ENCODE data around the gene ZBTB46.

ZBTB46 gene

DNA sequence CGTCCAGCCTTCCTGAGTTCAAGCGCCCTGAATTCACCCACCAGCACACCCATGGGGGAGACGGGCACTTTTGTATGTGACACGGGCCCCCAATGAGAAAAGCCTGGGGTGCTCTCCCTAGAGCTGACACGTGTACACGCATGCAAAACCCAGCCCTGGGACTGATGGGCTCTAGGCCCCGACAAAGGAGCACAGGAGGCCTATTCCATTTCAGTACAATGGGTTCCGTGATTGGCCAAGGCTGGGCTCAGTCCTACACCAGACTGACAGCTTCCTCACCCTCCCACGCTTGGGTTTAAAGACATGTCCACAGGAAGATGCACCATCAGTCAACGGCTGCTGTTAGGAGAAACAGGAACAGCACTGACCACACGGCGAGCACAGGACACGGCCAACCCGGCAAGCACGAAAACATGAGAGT, 8.8 kb downstream of the ZBTB46 start:
- Histone ChIP-seq H2AFZ (ENCODE audit: low read depth, low read length) (no peak overlapping the region), H4K20me1 (ENCODE audit: insufficient read depth, low read length) (peaks cover 6% of the 10 kb centered on the region; the same call in 1 of the 2 replicates), H3K79me2 (ENCODE audit: insufficient read depth, low read length) (no peaks in the 10 kb centered on the region), H3K4me3 (ENCODE audit: low read depth in 1 of 2, low read length in 2 of 2) (no peak overlapping the region), H3K27ac (ENCODE audit: low read length) (no peak overlapping the region), H3K9me3 (ENCODE audit: insufficient read depth, low read length, severe bottlenecking) (no peaks in the 10 kb centered on the region), H3K36me3 (ENCODE audit: insufficient read depth, low read length) (no peaks in the 10 kb centered on the region), H3K4me1 (ENCODE audit: insufficient read depth, low read length) (no peaks in the 10 kb centered on the region), H3K4me2 (ENCODE audit: insufficient read depth, low read length) (no peak overlapping the region), H3K27me3 (ENCODE audit: insufficient read depth, low read length, poor library complexity) (peaks cover 3% of the 10 kb centered on the region), H3K9ac (ENCODE audit: low read depth, low read length) (no peak overlapping the region)
- ATAC-seq (ENCODE audit: insufficient read depth, low read depth), result no peak
- no peak for DNase-seq
- TF ChIP-seq, protein P1, sequence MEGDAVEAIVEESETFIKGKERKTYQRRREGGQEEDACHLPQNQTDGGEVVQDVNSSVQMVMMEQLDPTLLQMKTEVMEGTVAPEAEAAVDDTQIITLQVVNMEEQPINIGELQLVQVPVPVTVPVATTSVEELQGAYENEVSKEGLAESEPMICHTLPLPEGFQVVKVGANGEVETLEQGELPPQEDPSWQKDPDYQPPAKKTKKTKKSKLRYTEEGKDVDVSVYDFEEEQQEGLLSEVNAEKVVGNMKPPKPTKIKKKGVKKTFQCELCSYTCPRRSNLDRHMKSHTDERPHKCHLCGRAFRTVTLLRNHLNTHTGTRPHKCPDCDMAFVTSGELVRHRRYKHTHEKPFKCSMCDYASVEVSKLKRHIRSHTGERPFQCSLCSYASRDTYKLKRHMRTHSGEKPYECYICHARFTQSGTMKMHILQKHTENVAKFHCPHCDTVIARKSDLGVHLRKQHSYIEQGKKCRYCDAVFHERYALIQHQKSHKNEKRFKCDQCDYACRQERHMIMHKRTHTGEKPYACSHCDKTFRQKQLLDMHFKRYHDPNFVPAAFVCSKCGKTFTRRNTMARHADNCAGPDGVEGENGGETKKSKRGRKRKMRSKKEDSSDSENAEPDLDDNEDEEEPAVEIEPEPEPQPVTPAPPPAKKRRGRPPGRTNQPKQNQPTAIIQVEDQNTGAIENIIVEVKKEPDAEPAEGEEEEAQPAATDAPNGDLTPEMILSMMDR (IDR thresholded peaks at IDR 0.05; ENCODE audit: borderline replicate concordance, extremely low read depth, low read length, poor library complexity, severe bottlenecking), result no peak
- no peak for TF ChIP-seq EZH2 (IDR thresholded peaks at IDR 0.05; ENCODE audit: borderline replicate concordance, low read depth, low read length, severe bottlenecking)

DNA sequence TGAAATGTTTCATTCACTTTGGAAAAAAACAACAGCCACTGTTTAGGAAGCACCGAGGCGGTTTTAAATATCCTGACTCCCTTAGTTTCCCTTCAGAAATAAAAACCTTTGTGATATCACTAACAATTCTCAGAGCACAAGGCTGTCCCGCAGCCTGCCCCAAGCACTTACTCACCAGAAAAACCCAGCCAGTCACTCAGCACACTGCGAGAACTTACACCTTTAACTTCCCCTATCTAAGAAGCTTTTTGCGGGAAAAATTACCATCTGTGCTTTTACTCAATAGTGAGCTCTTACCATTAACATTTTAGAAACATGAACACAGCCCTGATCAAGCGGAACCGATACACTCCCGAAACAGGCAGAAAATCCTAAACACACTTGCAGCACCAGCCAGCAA, 9.3 kb downstream of the ZBTB46 start:
- Histone ChIP-seq H3K4me2 (ENCODE audit: insufficient read depth, low read length) (no peak overlapping the region), H3K79me2 (ENCODE audit: insufficient read depth, low read length) (no peaks in the 10 kb centered on the region), H3K36me3 (ENCODE audit: insufficient read depth, low read length) (no peaks in the 10 kb centered on the region), H3K9ac (ENCODE audit: low read depth, low read length) (no peak overlapping the region), H3K27me3 (ENCODE audit: insufficient read depth, low read length, poor library complexity) (peaks cover 3% of the 10 kb centered on the region), H3K9me3 (ENCODE audit: insufficient read depth, low read length, severe bottlenecking) (no peaks in the 10 kb centered on the region), H3K27ac (ENCODE audit: low read length) (no peak overlapping the region), H3K4me3 (ENCODE audit: low read depth in 1 of 2, low read length in 2 of 2) (no peak overlapping the region), H2AFZ (ENCODE audit: low read depth, low read length) (no peak overlapping the region), H3K4me1 (ENCODE audit: insufficient read depth, low read length) (no peaks in the 10 kb centered on the region), H4K20me1 (ENCODE audit: insufficient read depth, low read length) (peaks cover 6% of the 10 kb centered on the region; the same call in 1 of the 2 replicates)
- ATAC-seq (ENCODE audit: insufficient read depth, low read depth), result no peak
- TF ChIP-seq EZH2 (IDR thresholded peaks at IDR 0.05; ENCODE audit: borderline replicate concordance, low read depth, low read length, severe bottlenecking), result no peak
- TF ChIP-seq, protein P1 (IDR thresholded peaks at IDR 0.05; ENCODE audit: borderline replicate concordance, extremely low read depth, low read length, poor library complexity, severe bottlenecking), result no peak
- no peak for DNase-seq

DNA sequence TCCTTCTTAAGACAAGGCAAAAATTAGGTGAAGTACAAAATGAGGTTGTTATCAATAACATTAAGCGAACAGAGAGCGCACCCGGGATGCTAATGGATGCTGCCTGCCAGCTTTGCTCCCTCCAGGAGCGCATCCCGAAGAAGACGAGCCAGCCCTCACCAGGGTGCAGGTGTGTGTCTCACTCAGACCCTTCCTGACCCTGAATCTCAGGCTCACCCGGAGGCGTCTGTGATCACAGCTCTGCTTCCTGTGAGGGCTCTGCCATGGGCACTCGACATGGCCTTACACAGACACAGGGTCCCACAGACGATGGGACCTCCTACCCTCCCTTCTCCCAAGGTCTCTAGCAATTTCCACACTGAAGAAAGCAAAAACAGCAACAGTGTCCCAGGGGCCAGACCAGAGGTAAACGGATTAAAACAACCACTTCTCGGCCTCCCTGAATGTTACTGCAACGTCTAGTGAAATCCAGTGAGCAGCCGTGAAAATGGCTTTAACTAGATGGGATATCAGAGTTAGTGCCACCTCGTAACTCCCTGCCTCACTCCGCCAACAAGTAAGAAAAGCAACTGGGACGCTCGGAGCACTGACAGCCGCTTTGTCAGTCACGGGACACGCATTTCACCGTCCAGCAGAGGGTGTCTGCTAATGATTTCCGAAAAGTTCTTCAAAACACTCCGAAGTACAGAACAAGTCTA, 11.7 kb downstream of the ZBTB46 start:
- Histone ChIP-seq H3K4me2 (ENCODE audit: insufficient read depth, low read length) (no peak overlapping the region), H2AFZ (ENCODE audit: low read depth, low read length) (no peak overlapping the region), H3K79me2 (ENCODE audit: insufficient read depth, low read length) (no peaks in the 10 kb centered on the region), H3K9ac (ENCODE audit: low read depth, low read length) (no peak overlapping the region), H3K27ac (ENCODE audit: low read length) (no peak overlapping the region), H3K36me3 (ENCODE audit: insufficient read depth, low read length) (no peaks in the 10 kb centered on the region), H4K20me1 (ENCODE audit: insufficient read depth, low read length) (peaks cover 24% of the 10 kb centered on the region), H3K9me3 (ENCODE audit: insufficient read depth, low read length, severe bottlenecking) (no peaks in the 10 kb centered on the region), H3K4me3 (ENCODE audit: low read depth in 1 of 2, low read length in 2 of 2) (no peak overlapping the region), H3K4me1 (ENCODE audit: insufficient read depth, low read length) (no peaks in the 10 kb centered on the region), H3K27me3 (ENCODE audit: insufficient read depth, low read length, poor library complexity) (no peaks in the 10 kb centered on the region)
- TF ChIP-seq, protein P1 (IDR thresholded peaks at IDR 0.05; ENCODE audit: borderline replicate concordance, extremely low read depth, low read length, poor library complexity, severe bottlenecking), result no peak
- TF ChIP-seq EZH2 (IDR thresholded peaks at IDR 0.05; ENCODE audit: borderline replicate concordance, low read depth, low read length, severe bottlenecking), result no peak
- DNase-seq, result no peak
- ATAC-seq (ENCODE audit: insufficient read depth, low read depth), result no peak

All from DND-41 (cell line).